Uterus (tissue), 4 donors: Measurements from ENCODE around the gene ABTB1. TPM values are rescaled to one million over a fixed set of nuclear protein-coding genes. Genes with fewer than 3 reads are reported as not detected.

Source experiments
- DNase-seq, 2 donors: peaks; one replicate each; pipeline ENCODE4 v3.0.0-alpha.2; 2019 to 2020
- H3K27ac ChIP-seq, 2 donors: fragments of 200-600 bp; sonication (generic); 1 replicate in 1 of 2; 2 replicates in 1 of 2; pipeline ENCODE4 v1.5.1; 2016 to 2018
- H3K27me3 ChIP-seq, 2 donors: fragments of 200-600 bp; sonication (generic); one replicate each; pipeline ENCODE4 v1.5.1; 2018 to 2019; ENCODE audit warnings: control low read depth in 1 of 2
- H3K36me3 ChIP-seq, 2 donors: fragments of 200-600 bp; sonication (generic); one replicate each; pipeline ENCODE4 v1.5.1; 2019; ENCODE audit warnings: control low read depth in 1 of 2
- H3K4me1 ChIP-seq, 2 donors: fragments of 200-600 bp; sonication (generic); one replicate each; pipeline ENCODE4 v1.5.1; 2018 to 2019; ENCODE audit warnings: control low read depth in 1 of 2
- H3K4me3 ChIP-seq, 2 donors: fragments of 200-600 bp; sonication (generic); 1 replicate in 1 of 2; 2 replicates in 1 of 2; pipeline ENCODE4 v1.5.1; 2018 to 2019; ENCODE audit warnings: mild to moderate bottlenecking in 1 of 2
- H3K9me3 ChIP-seq, 2 donors: fragments of 200-600 bp; sonication (generic); one replicate each; pipeline ENCODE4 v1.5.1; 2019; ENCODE audit warnings: control low read depth in 1 of 2
- POLR2A ChIP-seq, 2 donors: fragments of 450-650 bp; IDR thresholded peaks; one replicate each; pipeline ENCODE4 v1.6.1; 2016; ENCODE audit warnings: antibody characterized with exemption in 2 of 2, mild to moderate bottlenecking in 1 of 2, moderate library complexity in 1 of 2
- intact Hi-C: fragments of 100-400 bp; cut with DNase I; formaldehyde crosslinking; loops from one replicate; pipeline ENCODE4 v1.15.1; 2023; ENCODE audit warnings: low total_unique reads
- total RNA-seq, 4 donors: library from RNA; depleted of rRNA in 3 of 4; stranded (reverse); fragments of >200 nt in 3 of 4; gene quantifications; one replicate each; pipeline versions ENCODE4 v1.1.0 to v1.2.4, GENCODE V29; 2014 to 2023
- TF ChIP-seq, protein P1 (sequence below), 4 experiments: fragments of 200-600 bp in 2 of 4; fragments of 450-650 bp in 2 of 4; sonication (generic) in 2 of 4; IDR thresholded peaks; one replicate each; pipeline ENCODE4 v1.5.1; 2016 to 2019; ENCODE audit warnings: antibody characterized with exemption in 4 of 4, mild to moderate bottlenecking in 2 of 4, moderate library complexity in 1 of 4
- donor health status: DM: yes; HTN: yes; CAD: no.

The ABTB1 gene
- total RNA-seq, 4 donors from 2014 or later, result 14.4 to 42.8 (median 28.8) TPM

DNA sequence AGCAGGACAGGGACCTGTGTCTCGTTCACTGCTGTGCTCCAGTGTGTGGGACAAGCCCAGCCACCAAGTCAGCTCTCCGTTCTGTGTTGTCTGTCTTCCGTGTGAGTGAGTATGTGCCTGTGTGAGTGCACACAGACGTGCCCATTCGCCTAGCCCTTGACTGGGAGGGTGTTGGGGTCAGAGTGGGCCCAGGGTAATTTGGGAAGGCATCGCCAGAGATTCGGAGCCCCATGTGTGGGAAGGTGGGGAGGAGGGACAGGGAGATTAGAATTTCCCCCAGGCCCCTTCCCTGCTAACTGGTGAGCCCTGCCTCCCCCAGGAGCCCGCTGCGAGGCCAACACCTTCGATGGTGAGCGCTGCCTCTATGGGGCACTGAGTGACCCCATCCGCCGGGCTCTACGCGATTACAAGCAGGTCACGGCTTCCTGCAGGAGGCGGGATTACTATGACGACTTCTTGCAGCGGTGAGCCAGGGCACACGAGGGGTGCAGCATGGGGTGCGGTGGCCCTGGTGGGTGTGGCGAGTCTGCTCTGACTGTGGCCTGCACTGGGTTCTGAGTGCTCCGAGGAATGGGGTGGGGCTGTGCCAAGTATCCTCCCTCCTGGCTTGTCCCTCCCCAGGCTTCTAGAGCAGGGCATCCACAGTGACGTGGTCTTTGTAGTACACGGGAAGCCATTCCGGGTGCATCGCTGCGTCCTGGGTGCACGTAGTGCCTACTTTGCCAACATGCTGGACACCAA is 3.1 kb downstream of the ABTB1 start:
- peaks cover 0 to 7% of the 10 kb centered on the region in 2 donors for H3K4me1 ChIP-seq
- no peaks in the 10 kb centered on the region for H3K27me3 ChIP-seq
- intact Hi-C loops, result loop anchor here (10.0 kb wide), 1 partner anchor 81 kb away; the partner anchor contains the start of genes MCM2 and TPRA1
- DNase-seq, result peak; percentile 14 to 17
- H3K27ac ChIP-seq, result no peak overlapping the region
- no peak overlapping the region for H3K4me3 ChIP-seq
- TF ChIP-seq, protein P1, sequence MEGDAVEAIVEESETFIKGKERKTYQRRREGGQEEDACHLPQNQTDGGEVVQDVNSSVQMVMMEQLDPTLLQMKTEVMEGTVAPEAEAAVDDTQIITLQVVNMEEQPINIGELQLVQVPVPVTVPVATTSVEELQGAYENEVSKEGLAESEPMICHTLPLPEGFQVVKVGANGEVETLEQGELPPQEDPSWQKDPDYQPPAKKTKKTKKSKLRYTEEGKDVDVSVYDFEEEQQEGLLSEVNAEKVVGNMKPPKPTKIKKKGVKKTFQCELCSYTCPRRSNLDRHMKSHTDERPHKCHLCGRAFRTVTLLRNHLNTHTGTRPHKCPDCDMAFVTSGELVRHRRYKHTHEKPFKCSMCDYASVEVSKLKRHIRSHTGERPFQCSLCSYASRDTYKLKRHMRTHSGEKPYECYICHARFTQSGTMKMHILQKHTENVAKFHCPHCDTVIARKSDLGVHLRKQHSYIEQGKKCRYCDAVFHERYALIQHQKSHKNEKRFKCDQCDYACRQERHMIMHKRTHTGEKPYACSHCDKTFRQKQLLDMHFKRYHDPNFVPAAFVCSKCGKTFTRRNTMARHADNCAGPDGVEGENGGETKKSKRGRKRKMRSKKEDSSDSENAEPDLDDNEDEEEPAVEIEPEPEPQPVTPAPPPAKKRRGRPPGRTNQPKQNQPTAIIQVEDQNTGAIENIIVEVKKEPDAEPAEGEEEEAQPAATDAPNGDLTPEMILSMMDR (IDR thresholded peaks at IDR 0.05), result no peak
- TF ChIP-seq POLR2A (IDR thresholded peaks at IDR 0.05), result no peak
- no peaks in the 10 kb centered on the region for H3K36me3 ChIP-seq
- no peaks in the 10 kb centered on the region for H3K9me3 ChIP-seq

DNA sequence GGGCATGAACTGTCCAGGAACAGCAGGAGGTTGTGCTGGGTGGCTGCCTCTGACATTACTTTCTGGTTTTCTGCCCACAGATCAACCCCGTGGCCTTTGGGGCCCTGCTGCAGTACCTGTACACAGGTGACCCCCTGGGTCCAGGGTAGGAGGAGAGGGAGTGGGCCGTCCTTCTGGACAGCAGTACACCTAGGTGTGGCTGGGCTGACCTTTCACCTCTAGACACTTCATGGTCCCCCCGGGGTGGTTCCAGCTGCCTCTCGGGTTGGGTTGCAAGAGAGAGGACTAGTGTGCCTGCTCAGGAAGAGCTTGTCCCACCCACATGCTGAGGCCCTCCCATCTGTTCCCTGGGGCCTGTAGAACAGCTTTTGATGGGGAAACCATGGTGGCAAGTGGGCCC is 3.7 kb downstream of the ABTB1 start:
- Histone ChIP-seq H3K4me3 (no peak overlapping the region), H3K27ac (no peak overlapping the region), H3K27me3 (no peaks in the 10 kb centered on the region), H3K36me3 (no peaks in the 10 kb centered on the region), H3K4me1 (peaks cover 0 to 7% of the 10 kb centered on the region in 2 donors), H3K9me3 (no peaks in the 10 kb centered on the region)
- intact Hi-C loops, result loop anchor here (10.0 kb wide), 1 partner anchor 82 kb away; the partner anchor contains the start of genes MCM2 and TPRA1
- DNase-seq, result peak in 1 of 2 donors; percentile 13
- no peak for TF ChIP-seq POLR2A (IDR thresholded peaks at IDR 0.05)
- TF ChIP-seq, protein P1 (IDR thresholded peaks at IDR 0.05), result no peak

DNA sequence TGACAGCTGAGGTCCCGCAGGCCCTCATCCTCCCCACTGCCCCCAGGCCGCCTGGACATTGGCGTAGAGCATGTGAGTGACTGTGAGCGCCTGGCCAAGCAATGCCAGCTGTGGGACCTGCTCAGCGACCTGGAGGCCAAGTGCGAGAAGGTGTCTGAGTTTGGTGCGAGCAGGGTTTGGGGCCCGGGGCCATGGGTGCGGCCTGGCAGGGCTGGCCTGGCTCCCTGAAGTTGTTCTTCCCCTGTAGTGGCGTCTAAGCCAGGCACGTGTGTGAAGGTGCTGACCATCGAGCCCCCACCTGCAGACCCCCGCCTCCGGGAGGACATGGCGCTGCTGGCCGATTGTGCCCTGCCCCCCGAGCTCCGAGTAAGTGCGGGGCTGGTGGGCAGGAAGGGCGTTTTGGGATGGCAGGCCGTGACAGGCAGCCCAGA is 4.2 kb downstream of the ABTB1 start:
- Histone ChIP-seq H3K4me3 (no peak overlapping the region), H3K4me1 (peaks cover 0 to 7% of the 10 kb centered on the region in 2 donors), H3K9me3 (no peaks in the 10 kb centered on the region), H3K27me3 (no peaks in the 10 kb centered on the region), H3K36me3 (no peaks in the 10 kb centered on the region), H3K27ac (no peak overlapping the region)
- DNase-seq, result peak; percentile 11 to 13
- intact Hi-C loops, result loop anchor here (10.0 kb wide), 1 partner anchor 82 kb away; the partner anchor contains the start of genes MCM2 and TPRA1
- TF ChIP-seq, protein P1 (IDR thresholded peaks at IDR 0.05), result no peak
- TF ChIP-seq POLR2A (IDR thresholded peaks at IDR 0.05), result no peak

DNA sequence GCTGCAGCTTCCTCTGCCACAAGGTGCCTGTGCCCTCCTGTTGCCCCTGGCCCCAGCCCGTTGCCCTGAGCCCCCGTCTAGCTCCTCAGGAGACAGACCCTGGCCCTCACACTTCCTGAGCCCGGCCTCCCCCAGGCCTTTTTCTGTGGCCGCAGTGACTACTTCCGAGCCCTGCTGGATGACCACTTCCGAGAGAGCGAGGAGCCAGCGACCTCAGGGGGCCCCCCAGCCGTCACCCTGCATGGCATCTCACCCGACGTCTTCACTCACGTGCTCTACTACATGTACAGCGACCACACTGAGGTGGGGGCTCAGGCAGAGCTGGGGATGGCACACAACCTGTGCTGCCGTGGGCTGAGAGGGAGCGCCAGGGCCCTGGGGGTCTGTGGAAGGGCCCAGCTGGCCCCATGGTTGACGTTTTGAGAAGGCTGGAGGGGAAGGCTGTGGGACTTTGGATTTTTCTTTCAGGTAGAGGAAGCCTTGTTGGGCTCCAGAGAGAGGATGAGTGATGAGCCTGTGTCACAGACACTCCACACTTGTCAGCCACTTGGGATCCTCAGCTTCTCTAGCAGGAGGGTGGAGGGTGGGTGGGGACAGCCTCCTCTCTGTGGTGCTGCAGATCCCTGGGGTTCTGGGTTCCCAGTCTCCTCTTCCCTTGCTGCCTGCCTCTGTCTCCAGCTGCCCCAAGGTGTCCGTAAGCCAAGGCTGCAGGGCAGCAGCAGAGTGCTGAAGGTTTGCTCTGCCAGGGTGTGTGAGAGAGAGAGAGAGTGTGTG is 5.0 kb downstream of the ABTB1 start:
- TF ChIP-seq POLR2A (IDR thresholded peaks at IDR 0.05), result no peak
- TF ChIP-seq, protein P1 (IDR thresholded peaks at IDR 0.05), result no peak
- H3K36me3 ChIP-seq, result no peaks in the 10 kb centered on the region
- H3K27me3 ChIP-seq, result no peaks in the 10 kb centered on the region
- peak; percentile 10 for DNase-seq
- intact Hi-C loops, result loop anchor here (10.0 kb wide), 1 partner anchor 83 kb away; the partner anchor contains the start of genes MCM2 and TPRA1
- H3K27ac ChIP-seq, result no peak overlapping the region
- H3K4me3 ChIP-seq, result no peak overlapping the region
- no peaks in the 10 kb centered on the region for H3K9me3 ChIP-seq
- H3K4me1 ChIP-seq, result peaks cover 0 to 7% of the 10 kb centered on the region in 2 donors

DNA sequence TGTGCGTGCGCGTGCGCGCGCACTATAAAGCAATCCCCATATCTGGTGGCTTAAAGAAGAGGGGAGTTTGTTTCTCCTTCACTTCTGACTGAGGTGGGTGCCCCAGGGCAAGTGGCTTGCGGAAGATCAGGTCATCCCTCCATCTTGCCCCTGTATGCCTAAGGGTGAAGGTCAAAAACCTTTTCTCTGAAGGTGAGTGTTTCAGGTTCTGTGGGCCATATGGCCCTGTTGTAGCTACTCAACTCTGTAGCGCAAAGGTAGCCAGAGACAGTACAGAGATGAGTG is 5.5 kb downstream of the ABTB1 start:
- Histone ChIP-seq H3K4me3 (no peak overlapping the region), H3K36me3 (no peaks in the 10 kb centered on the region), H3K27ac (no peak overlapping the region), H3K27me3 (no peaks in the 10 kb centered on the region), H3K9me3 (no peaks in the 10 kb centered on the region), H3K4me1 (peaks cover 0 to 7% of the 10 kb centered on the region in 2 donors)
- DNase-seq, result no peak
- intact Hi-C loops, result loop anchor here (10.0 kb wide), 1 partner anchor 83 kb away; the partner anchor contains the start of genes MCM2 and TPRA1
- no peak for TF ChIP-seq POLR2A (IDR thresholded peaks at IDR 0.05)
- TF ChIP-seq, protein P1 (IDR thresholded peaks at IDR 0.05), result no peak
